ENCODE results near the gene CERS1. TPM values are rescaled to one million over a fixed set of nuclear protein-coding genes. Genes with fewer than 3 reads are reported as not detected.

The CERS1 gene
- total and polyA plus RNA-seq, 2 donors (not counting 3 experiments of a cell fraction or from before 2014, with no cell fraction given), result 4.0 to 8.5 TPM

DNA sequence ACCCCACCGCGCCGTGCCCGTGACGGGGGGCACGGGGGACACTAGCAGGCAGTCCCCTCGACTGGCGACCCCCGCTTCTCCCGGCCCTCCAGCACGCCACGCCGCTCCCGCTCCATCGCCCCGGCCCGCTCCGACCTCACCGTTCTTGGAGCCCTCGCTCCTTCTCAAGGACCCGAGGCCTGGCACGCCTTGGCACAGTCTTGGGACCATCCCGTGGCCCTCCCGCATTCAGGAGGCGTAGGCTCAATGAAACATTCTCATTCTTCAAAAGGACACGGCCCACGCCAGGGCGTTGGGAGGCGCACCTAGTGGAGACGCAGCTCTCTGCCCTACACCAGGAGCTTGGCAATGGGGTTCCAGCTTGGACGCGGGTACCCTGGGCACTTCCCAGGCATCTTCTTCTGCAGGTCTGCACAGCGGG lies 473 bp upstream of the CERS1 start:
- peak overlapping the region in 1 of 3 experiments; percentile 22 for H3K4me3 ChIP-seq (replicated peaks in 1 of 3; ENCODE audit: insufficient read depth in 1 of 3, low read depth in 1 of 3, low read length in 3 of 3)
- CTCF ChIA-PET, result interaction anchor here (1.1 to 2.8 kb wide), 3 partner anchors 23 to 49 kb away, joined by 4 to 11 read pairs (median 4); partner anchors contain the start of genes COPE and DDX49
- no peak overlapping the region for H2AFZ ChIP-seq (ENCODE audit: low read depth, low read length)
- H3K9me3 ChIP-seq (replicated peaks; ENCODE audit: control insufficient read depth, insufficient read depth, low read length), result no peaks in the 10 kb centered on the region
- no TSS peak for BruUV-seq (replicated peaks)
- POLR2A ChIA-PET, result no interaction called here
- intact Hi-C loops (cut with micrococcal nuclease) (loop anchor here (5.0 kb wide), 1 partner anchor 76 kb away; no protein-coding TSS in a partner anchor), dilution Hi-C loops (cut with MboI; ENCODE audit: extremely low pct_ligation_motif_present, low sequenced_read_pairs) (no loop called here)
- H4K20me1 ChIP-seq (replicated peaks; ENCODE audit: control insufficient read depth, extremely low read depth, insufficient read depth, low read length), result no peaks in the 10 kb centered on the region
- no peaks in the 10 kb centered on the region for H3K79me2 ChIP-seq (ENCODE audit: control insufficient read depth, insufficient read depth, low read length)
- no peak overlapping the region for H3K27ac ChIP-seq (ENCODE audit: insufficient read depth, low read depth, low read length)
- no peaks in the 10 kb centered on the region for H3K4me1 ChIP-seq (ENCODE audit: control insufficient read depth, extremely low read depth, insufficient read depth, low read length)
- H3K36me3 ChIP-seq (ENCODE audit: control insufficient read depth in 2 of 2, extremely low read depth in 1 of 2, insufficient read depth in 2 of 2, low read length in 2 of 2), result peaks cover 0 to 11% of the 10 kb centered on the region in 2 experiments
- H3K4me2 ChIP-seq (ENCODE audit: insufficient read depth, low read length), result no peak overlapping the region
- FAIRE-seq (no peak), DNase-seq (ENCODE audit: low read depth, low spot score) (no peak)
- H3K9me1 ChIP-seq (replicated peaks; ENCODE audit: control insufficient read depth, extremely low read depth, insufficient read depth, low read length), result no peaks in the 10 kb centered on the region
- TF ChIP-seq POLR2A (IDR thresholded peaks at IDR 0.05; ENCODE audit: low read depth, low read length) (no peak), FOS (IDR thresholded peaks at IDR 0.05; ENCODE audit: borderline replicate concordance, insufficient read depth, low read length) (no peak), EZH2 (IDR thresholded peaks at IDR 0.05; ENCODE audit: borderline replicate concordance, low read depth, low read length, severe bottlenecking) (no peak), POLR2AphosphoS5 (IDR thresholded peaks at IDR 0.05; ENCODE audit: insufficient read depth, low read depth, low read length) (no peak), JUN (IDR thresholded peaks at IDR 0.05; ENCODE audit: borderline replicate concordance, insufficient read depth, insufficient read length, low read depth) (no peak), MYC (IDR thresholded peaks at IDR 0.05; ENCODE audit: low read depth, low read length) (no peak), GATA2 (IDR thresholded peaks at IDR 0.05; ENCODE audit: insufficient read depth, insufficient read length, low read depth, low read length) (no peak), CTCF (IDR thresholded peaks at IDR 0.05; ENCODE audit: extremely low read depth in 1 of 2, insufficient read depth in 1 of 2, low read depth in 1 of 2, low read length in 2 of 2) (no peak)
- TF ChIP-seq, protein P1, sequence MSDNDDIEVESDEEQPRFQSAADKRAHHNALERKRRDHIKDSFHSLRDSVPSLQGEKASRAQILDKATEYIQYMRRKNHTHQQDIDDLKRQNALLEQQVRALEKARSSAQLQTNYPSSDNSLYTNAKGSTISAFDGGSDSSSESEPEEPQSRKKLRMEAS (IDR thresholded peaks at IDR 0.05; ENCODE audit: insufficient read depth, insufficient read length), result no peak
- H3K27me3 ChIP-seq (ENCODE audit: control insufficient read depth in 2 of 2, insufficient read depth in 2 of 2, low read length in 2 of 2), result peaks cover 0 to 2% of the 10 kb centered on the region in 2 experiments
- H3K9ac ChIP-seq (replicated peaks; ENCODE audit: extremely low read depth, insufficient read depth, low read length), result no peak overlapping the region

Data from endothelial cell of umbilical vein (primary cell).